Stimulated activated CD8-positive, alpha-beta memory T cell treated with anti-CD3 and anti-CD28 coated beads, Interleukin-2, amount 100 ng/mL, for 1 hour (primary cell): ENCODE data around the gene SNF8.

Source experiments
- DNase-seq, 2 donors: peaks; one replicate each; pipeline ENCODE4 v3.0.0-alpha.2; 2020; ENCODE audit warnings: low read depth in 2 of 2

Gene SNF8

DNA sequence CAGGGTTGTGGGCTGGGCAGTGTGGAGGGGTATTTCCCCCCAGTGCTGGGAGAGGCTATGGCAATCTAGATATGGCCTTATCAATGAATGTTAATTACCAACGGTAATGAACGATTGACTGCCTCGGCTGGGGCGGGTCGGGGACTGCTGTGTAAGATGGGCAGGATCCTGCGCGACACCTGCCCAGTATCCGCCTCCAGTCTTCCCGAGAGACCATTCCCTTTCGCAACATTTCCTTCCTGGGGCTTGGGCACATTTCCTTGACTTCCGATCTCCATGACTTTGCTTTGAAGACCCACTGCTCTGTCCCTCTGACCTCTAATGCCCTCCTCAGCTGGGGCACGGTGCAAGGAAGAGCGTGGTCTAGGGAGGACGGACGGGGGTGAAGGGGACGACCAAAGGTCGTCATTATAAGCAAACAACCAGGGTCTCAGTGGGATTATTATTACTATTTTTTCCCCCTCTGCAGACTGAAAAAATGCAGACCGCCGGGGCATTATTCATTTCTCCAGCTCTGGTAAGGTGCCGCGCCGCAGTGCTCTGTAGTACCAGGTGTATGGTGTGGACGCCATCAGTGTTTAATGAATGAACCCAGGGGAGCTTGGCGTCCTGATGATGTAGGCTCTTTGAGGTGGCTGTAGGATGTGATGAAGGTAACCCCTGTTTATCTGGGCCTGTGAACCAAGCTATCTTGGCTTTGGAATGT, 51.5 kb downstream of the SNF8 start:
- no peak for DNase-seq

DNA sequence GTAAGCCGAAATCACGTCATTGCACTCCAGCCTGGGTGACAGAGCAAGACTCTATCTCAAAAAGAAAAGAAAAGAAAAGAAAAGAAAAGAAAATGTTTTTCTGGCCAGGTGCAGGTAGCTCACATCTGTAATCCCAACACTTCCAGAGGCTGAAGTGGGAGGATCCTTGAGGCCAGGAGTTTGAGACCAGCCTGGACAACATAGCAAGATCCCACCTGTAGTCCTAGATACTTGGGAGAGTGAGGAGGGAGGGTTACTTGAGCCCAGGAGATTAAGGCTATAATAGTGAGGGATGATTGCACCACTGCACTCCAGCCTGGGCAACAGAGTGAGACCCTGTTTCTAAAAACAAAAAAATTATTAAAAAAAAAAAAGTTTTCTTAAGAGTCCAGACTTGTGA, 54.6 kb downstream of the SNF8 start:
- no peak for DNase-seq

DNA sequence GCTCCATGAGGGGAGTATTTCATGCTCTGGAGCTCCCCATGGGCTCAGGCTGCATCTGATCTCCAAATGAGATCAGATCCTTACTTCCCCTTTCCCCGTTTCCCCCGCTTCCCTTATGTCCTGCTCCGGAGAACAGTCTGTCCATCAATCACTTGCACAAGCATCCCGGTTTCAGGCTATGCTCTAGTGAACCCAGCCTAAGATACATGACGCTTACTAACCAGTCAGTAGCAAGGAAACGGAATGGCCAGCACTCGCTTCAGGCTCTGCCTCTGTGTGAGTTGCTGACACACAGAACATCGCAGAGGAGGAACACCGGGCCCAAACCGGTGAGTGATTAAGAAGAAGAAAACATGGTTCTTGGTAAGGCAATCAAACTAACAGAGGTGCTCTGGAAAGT, 61.5 kb downstream of the SNF8 start:
- no peak for DNase-seq

DNA sequence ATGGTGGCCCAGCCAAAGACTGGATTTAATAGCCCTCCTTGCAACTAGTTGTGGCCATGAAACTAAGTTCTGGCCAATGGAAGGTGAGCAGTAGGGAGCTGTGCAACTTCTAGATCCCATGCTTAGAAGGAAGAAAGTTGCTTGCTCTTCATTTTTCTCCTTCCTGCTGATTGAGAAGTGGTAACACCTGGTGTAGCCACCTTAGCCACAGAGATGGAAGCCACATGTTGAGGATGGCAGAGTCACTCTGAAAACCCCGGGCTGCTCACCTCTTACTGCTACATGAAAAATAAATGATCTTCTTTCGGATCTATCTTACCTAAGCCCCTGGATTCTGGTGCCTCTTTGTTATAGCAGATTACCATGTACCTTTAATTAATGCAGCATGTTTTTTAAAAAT, 62.4 kb downstream of the SNF8 start:
- DNase-seq: no peak
